Keratinocyte (primary cell): Measurements from ENCODE around the gene MRPL24.

Source experiments
- CTCF ChIP-seq, 3 experiments: IDR thresholded peaks in 1 of 3; conservative IDR thresholded peaks in 1 of 3; optimal IDR thresholded peaks in 1 of 3; 2 replicates in 2 of 3; 3 replicates in 1 of 3; pipeline versions ENCODE3 to v1.5.1; 2011; ENCODE audit warnings: low read length in 3 of 3, mild to moderate bottlenecking in 3 of 3, moderate library complexity in 2 of 3, control low read depth in 1 of 3, inconsistent platforms in 1 of 3; ENCODE audit not compliant: insufficient read depth in 2 of 3; ENCODE audit errors: extremely low read depth in 1 of 3
- EZH2 ChIP-seq: IDR thresholded peaks from one replicate; pipeline ENCODE4 v1.6.1; 2012; ENCODE audit warnings: inconsistent platforms, mild to moderate bottlenecking, low read length, moderate library complexity

GRCh38 chr1:156786640-156787039, 45.8 kb upstream of the MRPL24 start:
- TF ChIP-seq CTCF (optimal IDR thresholded peaks at IDR 0.05 in 1 of 3, IDR thresholded peaks at IDR 0.05 in 1 of 3, conservative IDR thresholded peaks at IDR 0.05 in 1 of 3; ENCODE audit: extremely low read depth in 1 of 3, insufficient read depth in 2 of 3, low read length in 3 of 3) (no peak), EZH2 (no peak)
